A673 (cell line): ENCODE data around the gene FHL5. TPM values are rescaled to one million over a fixed set of nuclear protein-coding genes. Genes with fewer than 3 reads are reported as not detected.
"Not testable (repeated sequence)": the region's sequence is repeated elsewhere in the genome, so short reads cannot be mapped to it uniquely, and the experiment has no call there.

Experiments
- BruUV-seq: library from RNA; stranded (reverse); fragments of 400-500 nt; replicated peaks from 2 replicates; lab custom pipeline; 2021; lab: Mats Ljungman, UMichigan
- CTCF ChIA-PET: fragments of 300-600 bp; sonication (Branson Sonifier 250); formaldehyde crosslinking; loops from one replicate; lab custom pipeline; 2022; ENCODE audit warnings: antibody characterized with exemption; lab: Charles Lee
- POLR2A ChIA-PET: fragments of 300-600 bp; sonication (Branson Sonifier 250); formaldehyde crosslinking; loops from one replicate; lab custom pipeline; 2022; ENCODE audit warnings: antibody characterized with exemption; ENCODE audit not compliant: low non-redundant PET; lab: Charles Lee
- DNase-seq: peaks from one replicate; pipeline ENCODE4 v3.0.0-alpha.2; 2015; ENCODE audit warnings: low spot score
- H3K27ac ChIP-seq: fragments of 200-600 bp; sonication (generic); 2 replicates; pipeline ENCODE4 v1.5.1; 2016; ENCODE audit warnings: mixed run types, low read depth, mild to moderate bottlenecking, mixed read lengths, antibody characterized with exemption, low read length; ENCODE audit not compliant: poor library complexity, severe bottlenecking
- H3K27me3 ChIP-seq: fragments of 200-600 bp; sonication (generic); replicated peaks from 2 replicates; pipeline ENCODE4 v1.6.1; 2017; ENCODE audit warnings: mixed run types, low read depth, mild to moderate bottlenecking, mixed read lengths, antibody characterized with exemption, low read length; ENCODE audit not compliant: insufficient read depth, poor library complexity
- H3K36me3 ChIP-seq: fragments of 200-600 bp; sonication (generic); 2 replicates; pipeline ENCODE4 v1.6.1; 2016; ENCODE audit warnings: mixed run types, mild to moderate bottlenecking, mixed read lengths, antibody characterized with exemption, low read length; ENCODE audit not compliant: insufficient read depth, poor library complexity, severe bottlenecking
- H3K4me1 ChIP-seq: fragments of 200-600 bp; sonication (generic); 2 replicates; pipeline ENCODE4 v1.6.1; 2017; ENCODE audit warnings: mixed run types, mild to moderate bottlenecking, mixed read lengths, antibody characterized with exemption, low read length; ENCODE audit not compliant: insufficient read depth, poor library complexity, severe bottlenecking
- H3K4me3 ChIP-seq: fragments of 200-600 bp; sonication (generic); 2 replicates; pipeline ENCODE4 v1.5.1; 2016; ENCODE audit warnings: low read depth, mixed run types, mild to moderate bottlenecking, mixed read lengths, low read length; ENCODE audit not compliant: poor library complexity, severe bottlenecking
- H3K9me3 ChIP-seq: fragments of 200-600 bp; sonication (generic); 2 replicates; pipeline ENCODE4 v1.6.1; 2016; ENCODE audit warnings: mixed run types, low read depth, mild to moderate bottlenecking, mixed read lengths, antibody characterized with exemption, low read length; ENCODE audit not compliant: poor library complexity, severe bottlenecking
- CTCF ChIP-seq: fragments of 300-800, 200-600 bp; sonication (generic); conservative IDR thresholded peaks from 2 replicates; pipeline ENCODE4 v1.5.1; 2017; ENCODE audit warnings: low read depth, mild to moderate bottlenecking, antibody characterized with exemption, low read length, moderate library complexity, mixed read lengths
- EZH2 ChIP-seq: fragments of 200-600 bp; sonication (generic); IDR thresholded peaks from 2 replicates; pipeline ENCODE4 v1.6.1; 2017; ENCODE audit warnings: borderline replicate concordance, low read depth, mild to moderate bottlenecking, mixed read lengths, antibody characterized with exemption, low read length; ENCODE audit not compliant: poor library complexity, severe bottlenecking
- intact Hi-C: fragments of 100-400 bp; cut with micrococcal nuclease; formaldehyde crosslinking; loops from one replicate; pipeline ENCODE4 v1.10.0; 2022; ENCODE audit not compliant: unreplicated experiment
- total RNA-seq: library from RNA; stranded (reverse); gene quantifications from 2 replicates; pipeline ENCODE4 v1.2.3, GENCODE V29; 2021

Gene FHL5
- total RNA-seq, 1 experiment from 2014 or later = 0.84 TPM

GRCh38 chr6:96631248-96631647 lies 68.3 kb downstream of the FHL5 start:
- H3K9me3 ChIP-seq = no peaks in the 10 kb centered on the region
- no peak overlapping the region for H3K27ac ChIP-seq
- H3K4me3 ChIP-seq = no peak overlapping the region
- intact Hi-C loops = no loop called here
- H3K36me3 ChIP-seq = no peaks in the 10 kb centered on the region
- no peaks in the 10 kb centered on the region for H3K27me3 ChIP-seq
- ChIA-PET POLR2A (no interaction called here), CTCF (no interaction called here)
- H3K4me1 ChIP-seq = no peaks in the 10 kb centered on the region
- DNase-seq = no peak
- TF ChIP-seq EZH2 (no peak), CTCF (no peak)
- BruUV-seq = no TSS peak

- intact Hi-C loops, BruUV-seq, H3K9me3 ChIP-seq, H3K4me3 ChIP-seq, H3K36me3 ChIP-seq, POLR2A ChIA-PET, H3K4me1 ChIP-seq, DNase-seq, H3K27me3 ChIP-seq, H3K27ac ChIP-seq, CTCF ChIA-PET: not testable (repeated sequence)
These were observed 75.1 kb downstream of the FHL5 start for GRCh38 chr6:96637979-96638378.

GRCh38 chr6:96645106-96645505 lies 82.2 kb downstream of the FHL5 start:
- no peaks in the 10 kb centered on the region for H3K9me3 ChIP-seq
- H3K4me3 ChIP-seq = no peak overlapping the region
- BruUV-seq = no TSS peak
- ChIA-PET CTCF (no interaction called here), POLR2A (no interaction called here)
- DNase-seq = no peak
- H3K27ac ChIP-seq = no peak overlapping the region
- H3K36me3 ChIP-seq = no peaks in the 10 kb centered on the region
- intact Hi-C loops = no loop called here
- H3K4me1 ChIP-seq = no peaks in the 10 kb centered on the region
- no peak for TF ChIP-seq CTCF
- TF ChIP-seq EZH2 = no peak
- peaks cover 5% of the 10 kb centered on the region for H3K27me3 ChIP-seq

GRCh38 chr6:96649926-96650325 lies 87.0 kb downstream of the FHL5 start:
- intact Hi-C loops = no loop called here
- ChIA-PET POLR2A (no interaction called here), CTCF (no interaction called here)
- Histone ChIP-seq H3K4me3 (no peak overlapping the region), H3K36me3 (no peaks in the 10 kb centered on the region), H3K9me3 (no peaks in the 10 kb centered on the region), H3K27ac (no peak overlapping the region), H3K27me3 (peaks cover 5% of the 10 kb centered on the region), H3K4me1 (no peaks in the 10 kb centered on the region)
- BruUV-seq = no TSS peak
- DNase-seq = no peak
- no peak for TF ChIP-seq EZH2
